Endothelial cell of umbilical vein (primary cell): ENCODE results near the gene HECA. TPM values are rescaled to one million over a fixed set of nuclear protein-coding genes. Genes with fewer than 3 reads are reported as not detected.

Experiments used
- BruUV-seq: library from RNA; stranded (reverse); fragments of 400-500 nt; replicated peaks from 2 replicates; lab custom pipeline; 2021; lab: Mats Ljungman, UMichigan
- CTCF ChIA-PET: fragments of 300-600, 350-600 bp; sonication (Branson Sonifier 250); formaldehyde crosslinking; loops from one replicate; lab custom pipeline; 2021; ENCODE audit warnings: antibody characterized with exemption, inconsistent platforms; lab: Charles Lee
- POLR2A ChIA-PET: fragments of 300-600, 350-600 bp; sonication (Branson Sonifier 250); formaldehyde crosslinking; loops from one replicate; lab custom pipeline; 2021; ENCODE audit warnings: antibody characterized with exemption, inconsistent platforms; lab: Charles Lee
- DNase-seq: peaks from one replicate; pipeline ENCODE4 v3.0.0-alpha.2; 2011; ENCODE audit warnings: low read depth, low spot score
- FAIRE-seq: peaks from 2 replicates; lab custom pipeline; 2011; peaks lifted over from hg19 to GRCh38; lab: Jason Lieb, UNC
- H2AFZ ChIP-seq: 2 replicates; pipeline ENCODE4 v1.6.0; 2012; ENCODE audit warnings: low read depth, low read length, control low read depth, inconsistent platforms
- H3K27ac ChIP-seq: 2 replicates; pipeline ENCODE4 v1.5.1; 2011; ENCODE audit warnings: low read depth, mild to moderate bottlenecking, control low read depth, low read length, moderate library complexity; ENCODE audit not compliant: insufficient read depth
- H3K27me3 ChIP-seq, 2 experiments: 2 replicates each; pipeline versions ENCODE4 v1.6.0 to v1.6.1; 2011; ENCODE audit warnings: low read length in 2 of 2, mixed read lengths in 1 of 2; ENCODE audit not compliant: control insufficient read depth in 2 of 2, insufficient read depth in 2 of 2
- H3K36me3 ChIP-seq, 2 experiments: 2 replicates in 1 of 2; 3 replicates in 1 of 2; pipeline ENCODE4 v1.5.1; 2011; ENCODE audit warnings: low read length in 2 of 2, mild to moderate bottlenecking in 1 of 2, moderate library complexity in 1 of 2; ENCODE audit not compliant: control insufficient read depth in 2 of 2, insufficient read depth in 2 of 2; ENCODE audit errors: extremely low read depth in 1 of 2
- H3K4me1 ChIP-seq: 3 replicates; pipeline ENCODE4 v1.5.1; 2011; ENCODE audit warnings: mild to moderate bottlenecking, low read length; ENCODE audit not compliant: control insufficient read depth, insufficient read depth; ENCODE audit errors: extremely low read depth
- H3K4me2 ChIP-seq: 2 replicates; pipeline ENCODE4 v1.6.1; 2011; ENCODE audit warnings: low read length, control low read depth, mixed read lengths; ENCODE audit not compliant: insufficient read depth
- H3K4me3 ChIP-seq, 3 experiments: fragments of 200-600 bp in 1 of 3; sonication (generic), shearing (Covaris generic) in 1 of 3; replicated peaks in 1 of 3; 2 replicates each; pipeline ENCODE4 v1.5.1; 2011 to 2016; ENCODE audit warnings: control low read depth in 3 of 3, low read length in 3 of 3, mild to moderate bottlenecking in 2 of 3, inconsistent platforms in 1 of 3, low read depth in 1 of 3, moderate library complexity in 1 of 3; ENCODE audit not compliant: insufficient read depth in 1 of 3
- H3K79me2 ChIP-seq: 2 replicates; pipeline ENCODE4 v1.6.0; 2012; ENCODE audit warnings: low read length, inconsistent platforms; ENCODE audit not compliant: control insufficient read depth, insufficient read depth
- H3K9ac ChIP-seq: replicated peaks from 2 replicates; pipeline ENCODE3; 2011; ENCODE audit warnings: low read length, control low read depth; ENCODE audit not compliant: insufficient read depth; ENCODE audit errors: extremely low read depth
- H3K9me1 ChIP-seq: replicated peaks from 3 replicates; pipeline ENCODE4 v1.6.0; 2011; ENCODE audit warnings: mild to moderate bottlenecking, low read length; ENCODE audit not compliant: control insufficient read depth, insufficient read depth; ENCODE audit errors: extremely low read depth
- H3K9me3 ChIP-seq: replicated peaks from 2 replicates; pipeline ENCODE4 v1.5.1; 2012; ENCODE audit warnings: low read length, inconsistent platforms; ENCODE audit not compliant: control insufficient read depth, insufficient read depth
- H4K20me1 ChIP-seq: replicated peaks from 2 replicates; pipeline ENCODE3; 2011; ENCODE audit warnings: mild to moderate bottlenecking, low read length; ENCODE audit not compliant: control insufficient read depth, insufficient read depth; ENCODE audit errors: extremely low read depth
- CTCF ChIP-seq, 2 donors: IDR thresholded peaks; 1 replicate in 1 of 2; 2 replicates in 1 of 2; pipeline ENCODE4 v1.5.1; 2011; ENCODE audit warnings: low read length in 2 of 2, mild to moderate bottlenecking in 2 of 2, moderate library complexity in 2 of 2, control low read depth in 1 of 2, inconsistent platforms in 1 of 2, low read depth in 1 of 2; ENCODE audit not compliant: insufficient read depth in 1 of 2; ENCODE audit errors: extremely low read depth in 1 of 2
- EZH2 ChIP-seq: IDR thresholded peaks from 2 replicates; pipeline ENCODE4 v1.6.1; 2012; ENCODE audit warnings: borderline replicate concordance, low read depth, mild to moderate bottlenecking, moderate library complexity, low read length, inconsistent platforms; ENCODE audit not compliant: severe bottlenecking
- FOS ChIP-seq: IDR thresholded peaks from 2 replicates; pipeline ENCODE4 v1.6.1; 2011; ENCODE audit warnings: mild to moderate bottlenecking, low read length, moderate library complexity, borderline replicate concordance; ENCODE audit not compliant: insufficient read depth
- GATA2 ChIP-seq: IDR thresholded peaks from 2 replicates; pipeline ENCODE4 v1.7.0; 2011; ENCODE audit warnings: low read depth, mild to moderate bottlenecking, moderate library complexity, mixed read lengths, low read length; ENCODE audit not compliant: insufficient read length, insufficient read depth
- JUN ChIP-seq: IDR thresholded peaks from 2 replicates; pipeline ENCODE4 v1.6.1; 2011; ENCODE audit warnings: borderline replicate concordance, low read depth; ENCODE audit not compliant: insufficient read length, insufficient read depth
- MAX ChIP-seq: IDR thresholded peaks from 2 replicates; pipeline ENCODE4 v1.6.1; 2011; ENCODE audit not compliant: insufficient read depth, insufficient read length
- MYC ChIP-seq: IDR thresholded peaks from one replicate; pipeline ENCODE4 v1.6.1; 2011; ENCODE audit warnings: mild to moderate bottlenecking, low read depth, low read length
- POLR2A ChIP-seq: IDR thresholded peaks from 2 replicates; pipeline ENCODE4 v1.6.1; 2012; ENCODE audit warnings: low read depth, mild to moderate bottlenecking, control low read depth, low read length
- POLR2AphosphoS5 ChIP-seq: IDR thresholded peaks from 2 replicates; pipeline ENCODE4 v1.6.1; 2012; ENCODE audit warnings: low read depth, mild to moderate bottlenecking, control low read depth, low read length, moderate library complexity; ENCODE audit not compliant: insufficient read depth
- dilution Hi-C: fragments of 300-500 bp; cut with MboI; formaldehyde crosslinking; loops from one replicate; pipeline ENCODE4 v1.15.0; 2019; ENCODE audit warnings: low sequenced_read_pairs; ENCODE audit not compliant: extremely low pct_ligation_motif_present
- intact Hi-C: fragments of 100-400 bp; cut with micrococcal nuclease; formaldehyde crosslinking; loops from one replicate; pipeline ENCODE4 v1.10.0; 2022
- polyA plus RNA-seq, 4 experiments: library from polyadenylated mRNA; depleted of rRNA in 3 of 4; stranded (reverse) in 3 of 4; unstranded in 1 of 4; fragments of >200 nt; gene quantifications; 2 replicates each; pipeline versions ENCODE4 v1.2.1 to v1.2.3, GENCODE V29; 2011 to 2012; ENCODE audit warnings: missing spikeins in 1 of 4
- total RNA-seq: library from RNA; stranded (reverse); gene quantifications from 2 replicates; pipeline ENCODE4 v1.2.3, GENCODE V29; 2021

The HECA gene
- total and polyA plus RNA-seq, 2 donors (not counting 3 experiments of a cell fraction or from before 2014, with no cell fraction given): 5.8 to 16.7 TPM

GRCh38 chr6:139150920-139151319 is 16.0 kb downstream of the HECA start:
- FAIRE-seq (no peak), DNase-seq (no peak)
- BruUV-seq: no TSS peak
- no peak for TF ChIP-seq POLR2AphosphoS5
- no peak for TF ChIP-seq POLR2A
- TF ChIP-seq GATA2: no peak
- no peak for TF ChIP-seq MAX
- TF ChIP-seq JUN: no peak
- no peak for TF ChIP-seq FOS
- TF ChIP-seq EZH2: no peak
- TF ChIP-seq MYC: no peak
- no peak for TF ChIP-seq CTCF (IDR thresholded peaks at IDR 0.05; ENCODE audit: extremely low read depth in 1 of 2, insufficient read depth in 1 of 2, low read depth in 1 of 2, low read length in 2 of 2)
- Histone ChIP-seq H3K9me3 (no peaks in the 10 kb centered on the region), H3K79me2 (peaks cover 40% of the 10 kb centered on the region), H3K27ac (no peak overlapping the region), H4K20me1 (no peaks in the 10 kb centered on the region), H3K4me1 (peaks cover 6% of the 10 kb centered on the region), H3K9ac (no peak overlapping the region), H3K27me3 (no peaks in the 10 kb centered on the region), H3K4me3 (no peak overlapping the region), H3K4me2 (no peak overlapping the region), H2AFZ (no peak overlapping the region), H3K36me3 (no peaks in the 10 kb centered on the region), H3K9me1 (no peaks in the 10 kb centered on the region)
- POLR2A ChIA-PET: no interaction called here
- intact Hi-C loops: no loop called here
- CTCF ChIA-PET: interaction anchor here (1.2 kb wide), 1 partner anchor 14 kb away, joined by 5 read pairs; no protein-coding TSS in a partner anchor
- dilution Hi-C loops: no loop called here
